Measurements from ENCODE around the gene AKR1C2.
"Not testable (repeated sequence)": the region's sequence is repeated elsewhere in the genome, so short reads cannot be mapped to it uniquely, and the experiment has no call there.

The AKR1C2 gene

GRCh38 chr10:4994260-4994659 is 9.4 kb downstream of the AKR1C2 start:
- intact Hi-C loops (cut with DNase I); DNase-seq: not testable (repeated sequence)

DNA sequence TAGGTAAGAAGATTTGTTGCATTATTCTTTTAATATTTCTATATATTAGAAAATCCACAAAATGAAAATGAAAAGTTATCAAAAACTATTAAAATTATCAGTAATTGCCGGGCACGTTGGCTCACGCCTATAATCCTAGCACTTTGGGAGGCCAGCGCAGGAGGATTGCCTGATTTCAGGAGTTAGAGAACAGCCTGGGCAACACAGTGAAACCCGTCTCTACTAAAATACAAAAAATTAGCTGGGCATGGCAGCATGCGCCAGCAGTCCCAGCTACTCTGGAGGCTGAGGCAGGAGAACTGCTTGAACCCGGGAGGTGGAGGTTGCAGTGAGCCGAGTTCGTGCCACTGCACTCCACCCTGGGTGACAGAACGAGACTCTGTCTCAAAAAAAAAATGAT is 11.1 kb downstream of the AKR1C2 start:
- intact Hi-C loops (cut with DNase I); DNase-seq: not testable (repeated sequence)

- DNase-seq; intact Hi-C loops (cut with DNase I): not testable (repeated sequence)
These were observed 12.2 kb downstream of the AKR1C2 start for GRCh38 chr10:4991463-4991862.

DNA sequence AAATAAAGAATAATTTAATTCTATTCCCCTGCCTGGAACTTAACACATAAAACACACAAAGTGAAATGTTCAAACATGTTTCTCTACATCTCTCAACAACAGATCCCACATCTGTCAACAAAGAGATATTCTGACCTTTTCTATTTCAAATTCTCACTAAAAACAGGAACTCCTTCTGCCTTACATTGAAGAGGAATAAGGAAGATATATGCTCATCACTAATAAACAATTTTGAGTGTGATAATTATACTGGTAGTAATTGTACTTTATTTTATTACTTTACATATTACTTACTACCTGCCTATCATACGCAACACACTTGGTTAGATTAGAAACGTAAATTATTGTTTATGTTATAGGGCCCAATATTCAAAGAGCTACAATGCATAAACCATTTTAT is 13.4 kb downstream of the AKR1C2 start:
- intact Hi-C loops (cut with DNase I), result no loop called here
- DNase-seq, result no peak

DNA sequence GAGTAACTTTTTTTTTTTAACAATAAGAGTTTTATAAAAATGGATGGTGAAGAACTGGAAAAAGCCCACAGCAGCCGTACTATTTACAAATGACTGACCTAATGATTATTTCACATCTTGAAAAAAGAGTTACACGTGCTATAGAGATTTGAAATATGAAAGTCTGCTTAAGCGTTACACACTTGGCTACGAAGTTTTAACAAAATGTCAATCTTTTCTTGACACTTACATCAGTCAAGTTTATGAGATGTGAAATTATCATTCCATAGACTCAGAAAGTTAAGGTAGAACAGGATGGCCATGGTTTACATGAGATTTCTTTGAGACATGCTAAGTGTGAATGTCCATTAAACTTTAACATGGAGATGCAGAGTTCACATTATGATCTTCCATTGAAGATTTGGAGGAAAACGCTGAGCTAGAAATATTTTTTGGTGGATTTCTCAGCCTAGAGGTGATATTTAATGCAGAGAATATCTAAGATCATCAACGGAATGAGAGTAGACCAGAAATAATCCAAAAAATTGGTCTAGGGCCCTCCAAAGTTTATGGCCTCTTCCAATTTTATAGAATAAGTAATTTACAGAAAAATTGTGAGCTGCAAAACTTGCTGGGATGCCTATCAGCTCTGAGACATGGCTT is 15.5 kb downstream of the AKR1C2 start:
- intact Hi-C loops (cut with DNase I); DNase-seq: not testable (repeated sequence)

- intact Hi-C loops (cut with DNase I), result no loop called here
- no peak for DNase-seq
These were observed 18.6 kb downstream of the AKR1C2 start for GRCh38 chr10:4984971-4985594.

GRCh38 chr10:4984223-4984622 is 19.4 kb downstream of the AKR1C2 start:
- peak in 2 of 10 donors; percentile 47 to 77 for DNase-seq
- intact Hi-C loops (cut with DNase I), result no loop called here

GRCh38 chr10:4983615-4984216 is 19.9 kb downstream of the AKR1C2 start:
- DNase-seq, result no peak
- intact Hi-C loops (cut with DNase I), result no loop called here

DNA sequence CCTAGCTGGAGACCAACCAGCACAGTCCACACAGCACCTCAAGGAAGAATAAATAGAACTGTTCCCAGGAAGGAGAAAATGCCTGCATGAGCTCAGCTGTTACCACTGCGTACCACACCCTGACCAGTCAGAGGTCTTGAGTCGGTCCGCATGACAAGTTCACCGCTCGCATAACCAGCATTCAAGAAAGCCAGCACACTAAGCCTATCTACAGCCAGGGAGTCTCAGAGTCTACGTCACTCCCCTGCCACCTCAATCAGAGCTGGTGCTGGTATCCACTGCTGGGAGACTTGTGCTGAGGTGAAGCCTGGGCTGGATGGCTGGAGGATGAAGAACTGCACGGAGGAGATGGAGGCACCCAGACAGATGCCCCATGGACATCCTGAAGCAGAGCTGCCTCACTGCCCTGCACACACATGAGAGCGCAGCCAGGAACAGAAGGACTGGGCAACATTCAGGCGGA is 20.9 kb downstream of the AKR1C2 start:
- intact Hi-C loops (cut with DNase I), result no loop called here
- DNase-seq, result peak in 1 of 10 donors; percentile 79

- no peak for DNase-seq
- intact Hi-C loops (cut with DNase I), result no loop called here
These were observed 21.8 kb downstream of the AKR1C2 start for GRCh38 chr10:4981722-4982471.

DNA sequence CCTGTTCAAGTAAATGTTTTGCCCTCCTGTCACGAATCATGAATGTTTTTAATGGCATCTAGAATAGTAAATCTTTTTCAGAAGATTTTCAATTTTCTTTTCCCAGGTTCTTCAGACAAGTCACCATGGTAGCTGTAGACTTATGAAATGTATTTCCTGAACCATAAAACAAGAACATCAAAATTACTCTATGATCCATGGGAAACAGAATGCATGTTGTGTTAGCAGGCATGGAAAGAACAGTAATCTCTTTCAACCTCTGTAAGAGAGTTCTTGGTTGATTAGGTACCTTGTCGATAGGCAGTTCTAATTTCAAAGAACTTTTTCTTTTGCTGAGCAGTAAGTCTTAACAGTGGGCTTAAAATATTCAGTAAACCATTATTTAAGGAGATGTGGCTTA is 22.9 kb downstream of the AKR1C2 start:
- intact Hi-C loops (cut with DNase I), result no loop called here

DNA sequence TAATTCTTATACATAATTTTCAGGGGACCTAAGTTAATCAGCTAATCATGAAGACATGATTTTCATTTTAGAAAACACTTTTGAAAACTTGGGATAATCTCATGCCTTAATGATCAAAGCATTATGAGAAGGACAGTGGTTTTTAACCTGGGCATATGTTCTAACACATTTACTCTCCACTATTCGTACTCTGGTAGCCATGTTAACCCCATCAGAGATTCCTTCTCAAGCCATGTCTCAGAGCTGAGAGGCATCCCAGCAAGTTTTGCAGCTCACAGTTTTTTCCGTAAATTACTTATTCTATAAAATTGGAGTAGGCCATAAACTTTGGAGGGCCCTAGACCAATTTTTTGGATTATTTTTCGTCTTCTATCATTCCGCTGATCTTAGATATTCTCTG is 24.8 kb downstream of the AKR1C2 start:
- no peak for DNase-seq
- intact Hi-C loops (cut with DNase I), result no loop called here

More for the DNA sequence above, 22.9 kb downstream of the AKR1C2 start:
- no peak for DNase-seq

- intact Hi-C loops (cut with DNase I), result no loop called here
- no peak for DNase-seq
These were observed 26.6 kb downstream of the AKR1C2 start for GRCh38 chr10:4977025-4977424.

- DNase-seq, result not testable (repeated sequence)
These were observed 29.3 kb downstream of the AKR1C2 start for GRCh38 chr10:4974400-4974799.

GRCh38 chr10:4973294-4973693 is 30.4 kb downstream of the AKR1C2 start:
- intact Hi-C loops (cut with DNase I); DNase-seq: not testable (repeated sequence)

More at GRCh38 chr10:4974400-4974799, 29.3 kb downstream of the AKR1C2 start:
- intact Hi-C loops (cut with DNase I), result not testable (repeated sequence)

- DNase-seq; intact Hi-C loops (cut with DNase I): not testable (repeated sequence)
These were observed 31.1 kb downstream of the AKR1C2 start for GRCh38 chr10:4972369-4973142.

GRCh38 chr10:4970362-4970761 is 33.3 kb downstream of the AKR1C2 start:
- DNase-seq; intact Hi-C loops (cut with DNase I): not testable (repeated sequence)

DNA sequence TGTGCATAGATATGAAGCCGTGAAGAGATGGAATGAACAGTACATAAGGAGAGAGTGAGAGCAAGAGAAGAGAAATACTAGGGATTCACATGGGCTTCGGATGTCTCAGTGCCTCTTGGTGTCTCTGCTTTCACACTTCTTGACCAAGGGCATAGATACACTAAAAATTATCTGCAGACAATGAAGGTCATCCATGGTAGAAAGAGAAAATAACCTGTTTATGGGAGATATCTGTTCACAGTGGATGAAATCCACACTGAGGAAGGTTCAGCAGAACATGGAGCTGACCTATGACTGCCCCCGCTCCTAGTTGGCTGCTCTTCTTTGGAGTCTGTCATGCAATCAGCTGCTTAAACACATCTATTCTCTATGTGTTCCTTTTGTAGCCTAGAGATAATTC is 34.4 kb downstream of the AKR1C2 start:
- intact Hi-C loops (cut with DNase I), result loop anchor here (10.0 kb wide), 1 partner anchor 46 kb away; no protein-coding TSS in a partner anchor
- DNase-seq, result not testable (repeated sequence)

DNA sequence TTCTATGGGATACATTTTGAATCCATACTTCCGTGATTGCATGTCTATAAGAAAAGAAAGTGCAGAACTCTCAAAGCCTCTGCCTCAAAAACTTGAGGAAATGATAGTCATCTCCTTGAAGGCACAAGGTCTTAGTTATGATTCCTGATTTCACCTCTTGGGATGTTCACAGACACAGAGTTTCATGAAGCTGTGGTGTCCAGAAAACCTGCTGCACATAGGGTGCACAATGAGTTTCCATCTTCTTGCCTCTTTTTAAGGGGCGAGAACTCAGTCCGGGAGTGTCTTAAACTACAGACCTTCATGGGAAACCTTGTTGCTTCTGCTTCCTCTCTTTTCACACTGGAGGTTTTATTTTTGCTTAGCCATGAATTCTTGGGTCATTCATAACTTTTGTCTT is 36.5 kb downstream of the AKR1C2 start:
- intact Hi-C loops (cut with DNase I), result loop anchor here (10.0 kb wide), 1 partner anchor 48 kb away; no protein-coding TSS in a partner anchor
- DNase-seq, result not testable (repeated sequence)

- DNase-seq, result not testable (repeated sequence)
- intact Hi-C loops (cut with DNase I), result loop anchor here (10.0 kb wide), 1 partner anchor 49 kb away; no protein-coding TSS in a partner anchor
These were observed 37.9 kb downstream of the AKR1C2 start for GRCh38 chr10:4965763-4966162.
